GM12878 (cell line): ENCODE data around the gene ZNF160. TPM values are rescaled to one million over a fixed set of nuclear protein-coding genes. Genes with fewer than 3 reads are reported as not detected.

ENCODE experiments used
- ATAC-seq: fragments of 200-7000 bp; cut with Tn5 transposase; 3 replicates; pipeline ENCODE4 v1.9.1; 2020; ENCODE audit warnings: mild to moderate bottlenecking, moderate library complexity
- BruUV-seq: library from RNA; stranded (reverse); fragments of 400-500 nt; replicated peaks from 2 replicates; lab custom pipeline; 2021; lab: Mats Ljungman, UMichigan
- CTCF ChIA-PET: fragments of 300-600 bp; sonication (Branson Sonifier 250); formaldehyde crosslinking; extraction: SDS; loops from one replicate; lab custom pipeline; 2021; ENCODE audit warnings: inconsistent platforms; lab: Yijun Ruan, JAX
- POLR2A ChIA-PET: fragments of 350-600 bp; formaldehyde crosslinking; extraction: SDS; loops from one replicate; lab custom pipeline; 2021; ENCODE audit warnings: inconsistent platforms; lab: Charles Lee
- RAD21 ChIA-PET: fragments of 300-600 bp; sonication (Branson Sonifier 250); formaldehyde crosslinking; loops from one replicate; lab custom pipeline; 2023; ENCODE audit warnings: antibody characterized with exemption; ENCODE audit not compliant: unreplicated experiment; lab: Charles Lee
- SMC1A ChIA-PET: fragments of 300-600 bp; sonication (Branson Sonifier 250); formaldehyde crosslinking; loops from one replicate; lab custom pipeline; 2023; ENCODE audit not compliant: unreplicated experiment, uncharacterized antibody; lab: Charles Lee
- DNase-seq: peaks from one replicate; pipeline ENCODE4 v3.0.0-alpha.2; 2011; ENCODE audit warnings: low read depth, low spot score
- FAIRE-seq: peaks from 3 replicates; lab custom pipeline; 2011; peaks lifted over from hg19 to GRCh38; lab: Jason Lieb, UNC
- H2AFZ ChIP-seq: 2 replicates; pipeline ENCODE4 v1.6.0; 2011; ENCODE audit warnings: low read depth, low read length, control low read depth; ENCODE audit not compliant: control insufficient read depth
- H3K27ac ChIP-seq: 2 replicates; pipeline ENCODE4 v1.5.1; 2011; ENCODE audit warnings: control low read depth; ENCODE audit not compliant: control insufficient read depth, insufficient read depth
- H3K27me3 ChIP-seq, 2 experiments: replicated peaks in 1 of 2; 2 replicates each; pipeline versions ENCODE4 v1.6.0 to v1.6.1; 2011; ENCODE audit warnings: low read length in 1 of 2; ENCODE audit not compliant: control insufficient read depth in 2 of 2, insufficient read depth in 2 of 2
- H3K36me3 ChIP-seq, 2 experiments: 2 replicates each; pipeline ENCODE4 v1.5.1; 2011; ENCODE audit warnings: low read length in 1 of 2; ENCODE audit not compliant: control insufficient read depth in 2 of 2, insufficient read depth in 2 of 2
- H3K4me1 ChIP-seq: 2 replicates; pipeline ENCODE4 v1.6.1; 2011; ENCODE audit warnings: mild to moderate bottlenecking, low read length, moderate library complexity, mixed read lengths; ENCODE audit not compliant: control insufficient read depth, insufficient read depth
- H3K4me2 ChIP-seq: 2 replicates; pipeline ENCODE4 v1.6.0; 2011; ENCODE audit warnings: control low read depth; ENCODE audit not compliant: control insufficient read depth, insufficient read depth
- H3K4me3 ChIP-seq: fragments of 200-600 bp; sonication (generic); 2 replicates; pipeline ENCODE4 v1.5.1; 2016
- H3K79me2 ChIP-seq: 2 replicates; pipeline ENCODE4 v1.6.0; 2011; ENCODE audit warnings: low read length; ENCODE audit not compliant: control insufficient read depth, insufficient read depth
- H3K9ac ChIP-seq: 2 replicates; pipeline ENCODE4 v1.8.0; 2011; ENCODE audit warnings: low read length, control low read depth, mixed read lengths; ENCODE audit not compliant: control insufficient read depth, insufficient read depth
- H3K9me3 ChIP-seq: replicated peaks from 3 replicates; pipeline ENCODE4 v1.5.1; 2011; ENCODE audit warnings: mild to moderate bottlenecking, low read length; ENCODE audit not compliant: control insufficient read depth, insufficient read depth
- H4K20me1 ChIP-seq: 2 replicates; pipeline ENCODE4 v1.6.0; 2011; ENCODE audit not compliant: control insufficient read depth, insufficient read depth
- BCL11A ChIP-seq: IDR thresholded peaks from 2 replicates; pipeline ENCODE4 v1.6.1; 2011; ENCODE audit warnings: low read depth, low read length
- BRCA1 ChIP-seq: IDR thresholded peaks from 2 replicates; pipeline ENCODE4 v1.6.1; 2011; ENCODE audit warnings: low read depth, low read length, improper control_type of control experiment
- CREM ChIP-seq: IDR thresholded peaks from 2 replicates; pipeline ENCODE4 v1.6.1; 2014; ENCODE audit warnings: antibody characterized with exemption, low read depth
- GABPA ChIP-seq: IDR thresholded peaks from 2 replicates; pipeline ENCODE4 v1.6.1; 2014; ENCODE audit warnings: antibody characterized with exemption, low read depth, mild to moderate bottlenecking, inconsistent platforms
- HCFC1 ChIP-seq: fragments of 150-350 bp; IDR thresholded peaks from 2 replicates; pipeline ENCODE4 v1.6.1; 2014; ENCODE audit warnings: low read length
- IRF5 ChIP-seq: fragments of 450-650 bp; IDR thresholded peaks from 2 replicates; pipeline ENCODE4 v1.6.1; 2017; ENCODE audit warnings: borderline replicate concordance
- JUND ChIP-seq: IDR thresholded peaks from 2 replicates; pipeline ENCODE4 v1.6.1; 2012; ENCODE audit warnings: low read depth, mild to moderate bottlenecking, low read length, improper control_type of control experiment, moderate library complexity
- MEF2A ChIP-seq: IDR thresholded peaks from 2 replicates; pipeline ENCODE4 v1.6.1; 2011; ENCODE audit warnings: low read depth, mild to moderate bottlenecking, low read length, moderate library complexity; ENCODE audit not compliant: insufficient read depth
- PBX3 ChIP-seq: IDR thresholded peaks from 2 replicates; pipeline ENCODE4 v1.6.1; 2011; ENCODE audit warnings: mild to moderate bottlenecking, low read depth, low read length, moderate library complexity; ENCODE audit not compliant: insufficient replicate concordance
- POU2F2 ChIP-seq: IDR thresholded peaks from 3 replicates; pipeline ENCODE4 v1.6.1; 2011; ENCODE audit warnings: low read depth, mild to moderate bottlenecking, low read length, borderline replicate concordance
- RUNX3 ChIP-seq: IDR thresholded peaks from 2 replicates; pipeline ENCODE4 v1.6.1; 2012; ENCODE audit warnings: low read length, inconsistent platforms
- SIN3A ChIP-seq: IDR thresholded peaks from 2 replicates; pipeline ENCODE4 v1.6.1; 2012; ENCODE audit warnings: low read depth, low read length, improper control_type of control experiment
- SIX5 ChIP-seq: IDR thresholded peaks from 2 replicates; pipeline ENCODE4 v1.6.1; 2011; ENCODE audit warnings: mild to moderate bottlenecking, low read depth, low read length, moderate library complexity; ENCODE audit not compliant: severe bottlenecking
- SMC3 ChIP-seq: IDR thresholded peaks from 2 replicates; pipeline ENCODE4 v1.6.1; 2011; ENCODE audit warnings: low read length, improper control_type of control experiment, borderline replicate concordance
- TCF7 ChIP-seq: IDR thresholded peaks from 2 replicates; pipeline ENCODE4 v1.6.1; 2014; ENCODE audit warnings: antibody characterized with exemption, borderline replicate concordance
- ZNF274 ChIP-seq: IDR thresholded peaks from one replicate; pipeline ENCODE4 v1.8.0; 2011; ENCODE audit not compliant: insufficient read length, insufficient read depth
- WGBS: methylation state at CpG from one replicate; pipeline ENCODE4 v1.1.6; 2016; ENCODE audit warnings: low lambda C conversion rate; ENCODE audit not compliant: insufficient replicate concordance, insufficient coverage; ENCODE audit errors: missing lambda C conversion rate; 5-methylcytosine and 5-hydroxymethylcytosine counted together
- in situ Hi-C: fragments of 300-500 bp; cut with MboI; formaldehyde crosslinking; loops from 9 replicates; pipeline ENCODE4 v1.14.3; 2018; ENCODE audit warnings: mixed read lengths
- intact Hi-C: fragments of 100-400 bp; cut with micrococcal nuclease; formaldehyde crosslinking; loops from one replicate; pipeline ENCODE4 v1.14.2; 2022; ENCODE audit not compliant: unreplicated experiment
- polyA plus RNA-seq, 11 experiments: library from polyadenylated mRNA; depleted of rRNA in 4 of 11; unstranded in 6 of 11; stranded (reverse) in 5 of 11; fragments of >200 nt; fragmentation: Nextera tagmentation in 4 of 11; fragmentation: Illumina TruSeq in 1 of 11; extraction: Ambion mirVana in 4 of 11; extraction: Trizol in 1 of 11; gene quantifications; 1 replicate in 1 of 11; 2 replicates in 10 of 11; pipeline versions ENCODE4 v1.2.1 to v1.2.3, GENCODE V29; 2011 to 2016; ENCODE audit warnings: inconsistent platforms in 2 of 11, missing spikeins in 2 of 11, low read depth in 1 of 11
- total RNA-seq, 4 experiments: library from RNA; depleted of rRNA in 3 of 4; stranded (reverse); fragments of >200 nt in 3 of 4; fragmentation: Illumina TruSeq in 1 of 4; extraction: Trizol in 1 of 4; gene quantifications; 2 replicates each; pipeline versions ENCODE4 v1.2.1 to v1.2.3, GENCODE V29; 2013 to 2021

Gene ZNF160
- total and polyA plus RNA-seq, 10 of the 15 experiments (the other 5 are each of a cell fraction or from before 2014, with no cell fraction given): 2.8 to 18.6 (median 12.1) TPM

- POLR2A ChIA-PET: interaction anchor here (0.6 kb wide), 1 partner anchor 370 kb away, joined by 3 read pairs; no protein-coding TSS in a partner anchor
- WGBS: 92% methylated on average over 5 of the region's 5 CpGs
- H3K36me3 ChIP-seq: peaks cover 6 to 61% of the 10 kb centered on the region in 2 experiments
- ATAC-seq (no peak), FAIRE-seq (no peak), DNase-seq (no peak)
- no peak overlapping the region for H3K4me3 ChIP-seq
- RAD21 ChIA-PET: no interaction called here
- no peak overlapping the region for H3K9ac ChIP-seq
- no peak overlapping the region for H3K4me2 ChIP-seq
- H3K4me1 ChIP-seq: no peaks in the 10 kb centered on the region
- H3K27ac ChIP-seq: no peak overlapping the region
- H3K27me3 ChIP-seq: no peaks in the 10 kb centered on the region
- SMC1A ChIA-PET: no interaction called here
- in situ Hi-C loops: no loop called here
- BruUV-seq: no TSS peak
- H4K20me1 ChIP-seq: no peaks in the 10 kb centered on the region
- no peaks in the 10 kb centered on the region for H3K79me2 ChIP-seq
- TF ChIP-seq MEF2A: no peak
- no peak for TF ChIP-seq SMC3
- TF ChIP-seq HCFC1: no peak
- no peak for TF ChIP-seq ZNF274
- TF ChIP-seq BRCA1: no peak
- no peak for TF ChIP-seq JUND
- no peak for TF ChIP-seq BCL11A
- H3K9me3 ChIP-seq: peaks cover 7% of the 10 kb centered on the region; the same call in 2 of the 3 replicates
- intact Hi-C loops: no loop called here
- CTCF ChIA-PET: no interaction called here
- no peak overlapping the region for H2AFZ ChIP-seq
Observed at GRCh38 chr19:53086949-53087348, 16.3 kb downstream of the ZNF160 start.

- H2AFZ ChIP-seq: no peak overlapping the region
- no TSS peak for BruUV-seq
- H3K79me2 ChIP-seq: no peaks in the 10 kb centered on the region
- no peaks in the 10 kb centered on the region for H3K27me3 ChIP-seq
- no peak overlapping the region for H3K4me2 ChIP-seq
- H3K9ac ChIP-seq: no peak overlapping the region
- H3K4me3 ChIP-seq: no peak overlapping the region
- no peaks in the 10 kb centered on the region for H4K20me1 ChIP-seq
- FAIRE-seq: no peak
- no peak overlapping the region for H3K27ac ChIP-seq
- RAD21 ChIA-PET: no interaction called here
- in situ Hi-C loops (no loop called here), intact Hi-C loops (no loop called here)
- H3K9me3 ChIP-seq: peaks cover 10% of the 10 kb centered on the region; the same call in 2 of the 3 replicates
- CTCF ChIA-PET: no interaction called here
- SMC1A ChIA-PET: no interaction called here
- H3K36me3 ChIP-seq: peaks cover 3 to 50% of the 10 kb centered on the region in 2 experiments
- DNase-seq: no peak
- WGBS: 97% methylated on average over 7 of the region's 7 CpGs
- no peak for ATAC-seq
- POLR2A ChIA-PET: no interaction called here
- TF ChIP-seq CREM (no peak), PBX3 (no peak), GABPA (no peak), HCFC1 (no peak), SIN3A (no peak), RUNX3 (no peak), SIX5 (no peak), POU2F2 (no peak), IRF5 (no peak), TCF7 (no peak)
- TF ChIP-seq, all 136 proteins: peak for 0
- no peaks in the 10 kb centered on the region for H3K4me1 ChIP-seq
Observed at GRCh38 chr19:53085496-53085895, 17.7 kb downstream of the ZNF160 start.
